Suppressor macrophage (primary cell): Measurements from ENCODE around the gene TBC1D30.

Experiments
- DNase-seq, 4 experiments: peaks; one replicate each; pipeline ENCODE4 v3.0.0-alpha.2; 2020 to 2022

The TBC1D30 gene

GRCh38 chr12:64911912-64912311, 87.5 kb downstream of the TBC1D30 start:
- DNase-seq: no peak

- no peak for DNase-seq
Observed at GRCh38 chr12:64912516-64913255, 88.2 kb downstream of the TBC1D30 start.

GRCh38 chr12:64915242-64915641, 90.8 kb downstream of the TBC1D30 start:
- DNase-seq: no peak

- no peak for DNase-seq
Observed at GRCh38 chr12:64916411-64917261, 92.2 kb downstream of the TBC1D30 start.

- DNase-seq: no peak
Observed at GRCh38 chr12:64918344-64918743, 93.9 kb downstream of the TBC1D30 start.

- DNase-seq: no peak
Observed at GRCh38 chr12:64918801-64919200, 94.4 kb downstream of the TBC1D30 start.

- no peak for DNase-seq
Observed at GRCh38 chr12:64922853-64923252, 98.4 kb downstream of the TBC1D30 start.

GRCh38 chr12:64923536-64923935, 99.1 kb downstream of the TBC1D30 start:
- DNase-seq: peak in 1 of 4 experiments; percentile 9
